PC-3 (cell line): ENCODE data around the gene SPHKAP. TPM values are rescaled to one million over a fixed set of nuclear protein-coding genes. Genes with fewer than 3 reads are reported as not detected.

ENCODE experiments used
- ATAC-seq: fragments of 200-7000 bp; cut with Tn5 transposase; 2 replicates; pipeline ENCODE4 v1.9.1; 2020; ENCODE audit warnings: mild to moderate bottlenecking, moderate library complexity
- BruUV-seq: library from RNA; stranded (reverse); fragments of 400-500 nt; replicated peaks from 2 replicates; lab custom pipeline; 2021; lab: Mats Ljungman, UMichigan
- CTCF ChIA-PET: fragments of 300-600 bp; sonication (Branson Sonifier 250); formaldehyde crosslinking; loops from one replicate; lab custom pipeline; 2022; ENCODE audit warnings: antibody characterized with exemption; lab: Charles Lee
- POLR2A ChIA-PET: fragments of 300-600 bp; sonication (Branson Sonifier 250); formaldehyde crosslinking; loops from one replicate; lab custom pipeline; 2022; ENCODE audit warnings: antibody characterized with exemption; ENCODE audit not compliant: unreplicated experiment; lab: Charles Lee
- DNase-seq: peaks from one replicate; pipeline ENCODE4 v3.0.0-alpha.2; 2015
- H2AFZ ChIP-seq: fragments of 300-600 bp; sonication (generic); 2 replicates; pipeline ENCODE4 v1.6.0; 2016; ENCODE audit warnings: antibody characterized with exemption, low read length
- H3F3A ChIP-seq: fragments of 300-600 bp; sonication (generic); one replicate; pipeline ENCODE4 v1.6.0; 2017; ENCODE audit warnings: antibody characterized with exemption, low read length, control low read depth, mild to moderate bottlenecking; ENCODE audit not compliant: unreplicated experiment
- H3K27ac ChIP-seq: fragments of 300-600 bp; sonication (generic); 2 replicates; pipeline ENCODE4 v1.5.1; 2016; ENCODE audit warnings: mild to moderate bottlenecking, low read length
- H3K27me3 ChIP-seq: fragments of 300-600 bp; sonication (generic); 2 replicates; pipeline ENCODE4 v1.6.1; 2016; ENCODE audit warnings: low read length, mixed read lengths
- H3K36me3 ChIP-seq: fragments of 300-600 bp; sonication (generic); 2 replicates; pipeline ENCODE4 v1.6.1; 2016; ENCODE audit warnings: low read depth, mixed run types, low read length, mixed read lengths
- H3K4me1 ChIP-seq: fragments of 300-600 bp; sonication (generic); 2 replicates; pipeline ENCODE4 v1.5.1; 2016; ENCODE audit warnings: low read length; ENCODE audit not compliant: insufficient read depth
- H3K4me2 ChIP-seq: fragments of 300-600 bp; sonication (generic); 2 replicates; pipeline ENCODE4 v1.6.0; 2016; ENCODE audit warnings: low read length
- H3K4me3 ChIP-seq: fragments of 300-600 bp; sonication (generic); 2 replicates; pipeline ENCODE4 v1.5.1; 2016; ENCODE audit warnings: mild to moderate bottlenecking, low read length, mixed read lengths
- H3K79me2 ChIP-seq: fragments of 300-600 bp; sonication (generic); 2 replicates; pipeline ENCODE4 v1.6.1; 2017; ENCODE audit warnings: low read length, mixed read lengths
- H3K9ac ChIP-seq: fragments of 300-600 bp; sonication (generic); 2 replicates; pipeline ENCODE4 v1.6.0; 2016; ENCODE audit warnings: mild to moderate bottlenecking, low read length
- H3K9me2 ChIP-seq: fragments of 300-600 bp; sonication (generic); replicated peaks from 2 replicates; pipeline ENCODE4 v1.6.1; 2016; ENCODE audit warnings: mixed run types, low read length, mixed read lengths
- H3K9me3 ChIP-seq: fragments of 300-600 bp; sonication (generic); 2 replicates; pipeline ENCODE4 v1.6.1; 2016; ENCODE audit warnings: low read length, mixed read lengths
- H4K20me1 ChIP-seq: fragments of 300-600 bp; sonication (generic); 2 replicates; pipeline ENCODE4 v1.6.1; 2016; ENCODE audit warnings: low read length, mixed read lengths
- EZH2 ChIP-seq: fragments of 300-600 bp; sonication (generic); IDR thresholded peaks from one replicate; pipeline ENCODE4 v1.6.1; 2017; ENCODE audit warnings: antibody characterized with exemption, mild to moderate bottlenecking, low read length; ENCODE audit not compliant: unreplicated experiment
- EZH2phosphoT487 ChIP-seq: fragments of 300-600 bp; sonication (generic); IDR thresholded peaks from 2 replicates; pipeline ENCODE4 v1.6.1; 2018; ENCODE audit warnings: mild to moderate bottlenecking, antibody characterized with exemption, low read length, borderline replicate concordance
- intact Hi-C: fragments of 100-400 bp; cut with micrococcal nuclease; formaldehyde crosslinking; loops from 2 replicates; pipeline ENCODE4 v1.9.0; 2023
- total RNA-seq: library from RNA; depleted of rRNA; stranded (reverse); fragments of >200 nt; gene quantifications from 2 replicates; pipeline ENCODE4 v1.2.3, GENCODE V29; 2014
- TF ChIP-seq, protein P1 (sequence below): fragments of 300-600 bp; sonication (generic); conservative IDR thresholded peaks from 2 replicates; pipeline ENCODE4 v1.5.1; 2017; ENCODE audit warnings: antibody characterized with exemption, low read depth, mild to moderate bottlenecking, low read length

The SPHKAP gene
- total RNA-seq, 1 experiment from 2014 or later, result not detected

DNA sequence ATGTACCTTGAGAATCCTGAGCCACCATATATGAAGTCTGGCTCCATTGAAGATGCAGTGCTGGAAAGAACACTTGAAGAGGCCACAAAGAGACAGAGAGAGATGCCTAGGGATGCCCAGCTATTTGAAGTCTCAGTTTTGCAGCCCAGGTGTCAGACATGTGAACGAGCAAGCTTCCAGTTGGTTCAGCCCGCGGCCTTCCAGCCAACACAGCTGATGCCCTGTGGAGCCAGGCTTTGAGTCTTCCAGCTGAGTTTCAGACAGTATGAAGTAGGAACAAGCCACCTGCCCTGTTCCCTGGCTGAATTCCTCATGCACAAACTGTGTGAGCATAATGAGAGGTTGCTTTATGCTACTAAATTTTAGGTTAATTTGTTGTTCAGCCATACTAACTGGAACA, 108.8 kb downstream of the SPHKAP start:
- TF ChIP-seq EZH2phosphoT487 (no peak), EZH2 (no peak)
- TF ChIP-seq, protein P1, sequence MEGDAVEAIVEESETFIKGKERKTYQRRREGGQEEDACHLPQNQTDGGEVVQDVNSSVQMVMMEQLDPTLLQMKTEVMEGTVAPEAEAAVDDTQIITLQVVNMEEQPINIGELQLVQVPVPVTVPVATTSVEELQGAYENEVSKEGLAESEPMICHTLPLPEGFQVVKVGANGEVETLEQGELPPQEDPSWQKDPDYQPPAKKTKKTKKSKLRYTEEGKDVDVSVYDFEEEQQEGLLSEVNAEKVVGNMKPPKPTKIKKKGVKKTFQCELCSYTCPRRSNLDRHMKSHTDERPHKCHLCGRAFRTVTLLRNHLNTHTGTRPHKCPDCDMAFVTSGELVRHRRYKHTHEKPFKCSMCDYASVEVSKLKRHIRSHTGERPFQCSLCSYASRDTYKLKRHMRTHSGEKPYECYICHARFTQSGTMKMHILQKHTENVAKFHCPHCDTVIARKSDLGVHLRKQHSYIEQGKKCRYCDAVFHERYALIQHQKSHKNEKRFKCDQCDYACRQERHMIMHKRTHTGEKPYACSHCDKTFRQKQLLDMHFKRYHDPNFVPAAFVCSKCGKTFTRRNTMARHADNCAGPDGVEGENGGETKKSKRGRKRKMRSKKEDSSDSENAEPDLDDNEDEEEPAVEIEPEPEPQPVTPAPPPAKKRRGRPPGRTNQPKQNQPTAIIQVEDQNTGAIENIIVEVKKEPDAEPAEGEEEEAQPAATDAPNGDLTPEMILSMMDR, result no peak
- Histone ChIP-seq H3K4me1 (no peaks in the 10 kb centered on the region), H4K20me1 (no peaks in the 10 kb centered on the region), H3K79me2 (no peaks in the 10 kb centered on the region), H3K4me3 (no peak overlapping the region), H3K27ac (no peak overlapping the region), H3K27me3 (peaks cover 29% of the 10 kb centered on the region), H3K4me2 (no peak overlapping the region), H3K36me3 (no peaks in the 10 kb centered on the region), H3F3A (no peaks in the 10 kb centered on the region), H2AFZ (no peak overlapping the region), H3K9me2 (no peaks in the 10 kb centered on the region), H3K9me3 (no peaks in the 10 kb centered on the region), H3K9ac (no peak overlapping the region)
- ATAC-seq (no peak), DNase-seq (no peak)
- intact Hi-C loops, result no loop called here
- ChIA-PET POLR2A (no interaction called here), CTCF (no interaction called here)
- no TSS peak for BruUV-seq

DNA sequence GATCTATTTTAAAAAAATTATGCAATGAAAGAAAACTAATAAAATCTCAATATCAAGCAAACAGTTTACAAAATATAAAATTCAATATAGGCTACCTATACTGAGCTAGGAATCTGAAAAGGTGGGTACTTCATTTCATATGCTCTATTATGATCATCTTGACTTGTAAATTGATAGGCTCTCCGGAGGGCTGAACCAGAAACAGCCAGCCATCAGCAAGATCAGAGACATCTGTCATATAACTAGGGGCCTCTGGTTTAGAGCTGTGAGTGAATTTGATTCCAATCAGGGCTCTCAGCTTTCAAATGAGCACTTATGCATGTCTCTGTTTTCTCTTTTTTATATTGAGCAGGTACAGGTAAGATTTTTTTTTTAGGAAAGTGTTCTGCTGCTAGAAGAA, 114.2 kb downstream of the SPHKAP start:
- Histone ChIP-seq H3K27me3 (peaks cover 50% of the 10 kb centered on the region), H3K9me2 (no peaks in the 10 kb centered on the region), H2AFZ (no peak overlapping the region), H3K4me3 (no peak overlapping the region), H3K4me2 (no peak overlapping the region), H3K36me3 (no peaks in the 10 kb centered on the region), H3K9ac (no peak overlapping the region), H3K27ac (no peak overlapping the region), H3K4me1 (no peaks in the 10 kb centered on the region), H4K20me1 (no peaks in the 10 kb centered on the region), H3K9me3 (no peaks in the 10 kb centered on the region), H3F3A (no peaks in the 10 kb centered on the region), H3K79me2 (no peaks in the 10 kb centered on the region)
- no peak for TF ChIP-seq EZH2phosphoT487
- TF ChIP-seq, protein P1, result no peak
- DNase-seq, result no peak
- POLR2A ChIA-PET, result interaction anchor here (0.7 kb wide), 1 partner anchor 1853 kb away, joined by 9 read pairs; no protein-coding TSS in a partner anchor
- no TSS peak for BruUV-seq
- CTCF ChIA-PET, result no interaction called here
- no peak for ATAC-seq
- intact Hi-C loops, result no loop called here

DNA sequence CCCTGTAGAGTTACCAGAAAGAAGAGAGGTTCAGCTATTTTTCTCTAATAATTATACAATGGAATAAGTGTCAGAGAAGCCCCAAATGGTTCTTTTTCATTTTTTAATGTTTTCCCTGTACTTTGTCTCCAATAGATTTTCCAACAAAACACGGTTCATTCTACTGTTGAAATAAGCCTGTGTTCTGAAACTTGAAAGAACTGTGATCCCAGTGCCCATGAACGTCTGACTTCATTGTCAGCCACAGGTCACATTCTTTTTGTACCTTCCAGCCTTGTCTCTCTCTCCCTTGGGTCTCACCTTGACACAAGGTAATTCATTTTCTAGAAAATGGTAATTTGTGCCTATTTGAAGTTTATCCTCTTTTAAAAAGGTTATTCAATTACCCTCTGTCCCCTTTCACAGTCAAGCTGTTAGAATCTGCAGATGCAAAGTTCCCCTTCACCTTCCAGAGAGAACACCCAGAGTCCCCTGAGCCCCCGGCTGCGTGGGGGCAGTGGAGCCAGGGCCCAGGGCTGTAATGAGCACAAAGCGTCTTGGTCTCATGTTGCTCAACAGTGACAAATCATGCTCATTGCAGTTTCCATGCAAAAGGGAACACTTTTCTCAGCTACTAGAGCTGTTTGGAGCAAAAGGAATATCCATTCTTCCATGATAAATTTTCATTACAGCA, 115.2 kb downstream of the SPHKAP start:
- intact Hi-C loops, result no loop called here
- Histone ChIP-seq H4K20me1 (no peaks in the 10 kb centered on the region), H3K9ac (no peak overlapping the region), H3K4me2 (no peak overlapping the region), H3K27me3 (peaks cover 49% of the 10 kb centered on the region), H3K36me3 (no peaks in the 10 kb centered on the region), H3K27ac (no peak overlapping the region), H3K9me2 (no peaks in the 10 kb centered on the region), H3K4me3 (no peak overlapping the region), H3K79me2 (no peaks in the 10 kb centered on the region), H2AFZ (no peak overlapping the region), H3K9me3 (no peaks in the 10 kb centered on the region), H3K4me1 (no peaks in the 10 kb centered on the region), H3F3A (no peaks in the 10 kb centered on the region)
- ChIA-PET CTCF (no interaction called here), POLR2A (no interaction called here)
- BruUV-seq, result no TSS peak
- TF ChIP-seq, protein P1, result no peak
- TF ChIP-seq EZH2 (no peak), EZH2phosphoT487 (no peak)
- ATAC-seq (no peak), DNase-seq (no peak)
